Testis (tissue), 3 donors: Measurements from ENCODE around the gene DPP6. TPM values are rescaled to one million over a fixed set of nuclear protein-coding genes. Genes with fewer than 3 reads are reported as not detected.

ENCODE experiments used
- DNase-seq: peaks from one replicate; pipeline ENCODE4 v3.0.0-alpha.2; 2019
- H3K27ac ChIP-seq, 2 donors: fragments of 200-600 bp; sonication (generic); one replicate each; pipeline ENCODE4 v1.5.1; 2019
- H3K27me3 ChIP-seq: fragments of 200-600 bp; sonication (generic); one replicate; pipeline ENCODE4 v1.5.1; 2019
- H3K36me3 ChIP-seq: fragments of 200-600 bp; sonication (generic); one replicate; pipeline ENCODE4 v1.5.1; 2017; ENCODE audit warnings: low read depth; ENCODE audit errors: missing control alignments
- H3K4me1 ChIP-seq: fragments of 200-600 bp; sonication (generic); one replicate; pipeline ENCODE4 v1.5.1; 2019
- H3K4me3 ChIP-seq, 2 donors: fragments of 200-600 bp; sonication (generic); one replicate each; pipeline ENCODE4 v1.5.1; 2017 to 2019
- H3K9me3 ChIP-seq: fragments of 200-600 bp; sonication (generic); one replicate; pipeline ENCODE4 v1.5.1; 2017
- POLR2A ChIP-seq: fragments of 450-650 bp; IDR thresholded peaks from one replicate; pipeline ENCODE4 v1.6.1; 2017; ENCODE audit warnings: antibody characterized with exemption, mild to moderate bottlenecking, moderate library complexity
- WGBS, 2 donors: methylation state at CpG; one replicate each; pipeline ENCODE4 v1.1.5; 2018; 5-methylcytosine and 5-hydroxymethylcytosine counted together
- intact Hi-C: fragments of 100-400 bp; cut with DNase I; formaldehyde crosslinking; loops from one replicate; pipeline ENCODE4 v1.15.1; 2023; ENCODE audit warnings: low total_unique reads
- polyA plus RNA-seq: library from polyadenylated mRNA; stranded (reverse); fragments of 350-450 nt; fragmentation: Illumina TruSeq; extraction: RNeasy Lipid Tissue Mini Kit (QIAGEN cat#74804); gene quantifications from one replicate; pipeline ENCODE4 v1.2.3, GENCODE V29; 2014; ENCODE audit warnings: low read depth, low replicate concordance; ENCODE audit not compliant: insufficient read depth
- total RNA-seq, 2 donors: library from RNA; depleted of rRNA; stranded (reverse); fragments of >200 nt; gene quantifications; one replicate each; pipeline ENCODE4 v1.2.3, GENCODE V29; 2016
- TF ChIP-seq, protein P1 (sequence below), 3 experiments: fragments of 450-650 bp in 2 of 3; fragments of 200-600 bp in 1 of 3; sonication (generic) in 1 of 3; IDR thresholded peaks; one replicate each; pipeline ENCODE4 v1.5.1; 2016 to 2019; ENCODE audit warnings: antibody characterized with exemption in 3 of 3, mild to moderate bottlenecking in 2 of 3, moderate library complexity in 1 of 3

The DPP6 gene
- total and polyA plus RNA-seq, 3 donors from 2014 or later: 26.0 to 78.3 (median 52.8) TPM

DNA sequence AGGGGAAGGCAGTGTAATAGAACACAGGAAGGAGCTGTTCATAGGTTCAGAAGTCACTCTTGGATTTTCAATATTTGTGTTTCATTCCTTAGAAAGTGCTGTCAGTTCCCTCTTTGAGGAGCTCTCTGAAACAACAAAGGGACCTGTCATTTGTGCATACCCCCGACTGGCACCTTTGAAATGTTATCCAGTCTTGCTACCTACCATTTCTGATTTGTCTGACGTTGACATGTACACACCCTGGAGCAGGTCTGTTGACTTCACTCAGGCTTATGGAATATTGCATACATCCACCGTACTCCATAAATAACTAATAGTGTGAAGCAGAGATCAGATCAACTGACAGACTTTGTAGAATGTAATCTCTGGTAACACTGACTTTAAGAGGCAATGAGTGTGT, 189.8 kb downstream of the DPP6 start:
- H3K27me3 ChIP-seq: no peaks in the 10 kb centered on the region
- no peak for DNase-seq
- TF ChIP-seq POLR2A: no peak
- TF ChIP-seq, protein P1, sequence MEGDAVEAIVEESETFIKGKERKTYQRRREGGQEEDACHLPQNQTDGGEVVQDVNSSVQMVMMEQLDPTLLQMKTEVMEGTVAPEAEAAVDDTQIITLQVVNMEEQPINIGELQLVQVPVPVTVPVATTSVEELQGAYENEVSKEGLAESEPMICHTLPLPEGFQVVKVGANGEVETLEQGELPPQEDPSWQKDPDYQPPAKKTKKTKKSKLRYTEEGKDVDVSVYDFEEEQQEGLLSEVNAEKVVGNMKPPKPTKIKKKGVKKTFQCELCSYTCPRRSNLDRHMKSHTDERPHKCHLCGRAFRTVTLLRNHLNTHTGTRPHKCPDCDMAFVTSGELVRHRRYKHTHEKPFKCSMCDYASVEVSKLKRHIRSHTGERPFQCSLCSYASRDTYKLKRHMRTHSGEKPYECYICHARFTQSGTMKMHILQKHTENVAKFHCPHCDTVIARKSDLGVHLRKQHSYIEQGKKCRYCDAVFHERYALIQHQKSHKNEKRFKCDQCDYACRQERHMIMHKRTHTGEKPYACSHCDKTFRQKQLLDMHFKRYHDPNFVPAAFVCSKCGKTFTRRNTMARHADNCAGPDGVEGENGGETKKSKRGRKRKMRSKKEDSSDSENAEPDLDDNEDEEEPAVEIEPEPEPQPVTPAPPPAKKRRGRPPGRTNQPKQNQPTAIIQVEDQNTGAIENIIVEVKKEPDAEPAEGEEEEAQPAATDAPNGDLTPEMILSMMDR (IDR thresholded peaks at IDR 0.05): no peak
- no peak overlapping the region for H3K27ac ChIP-seq
- 78 to 80% methylated on average over 3 of the region's 3 CpGs for WGBS, 2 donors
- H3K4me3 ChIP-seq: no peak overlapping the region
- no peaks in the 10 kb centered on the region for H3K36me3 ChIP-seq
- intact Hi-C loops: no loop called here
- H3K9me3 ChIP-seq: no peaks in the 10 kb centered on the region
- H3K4me1 ChIP-seq: no peaks in the 10 kb centered on the region

DNA sequence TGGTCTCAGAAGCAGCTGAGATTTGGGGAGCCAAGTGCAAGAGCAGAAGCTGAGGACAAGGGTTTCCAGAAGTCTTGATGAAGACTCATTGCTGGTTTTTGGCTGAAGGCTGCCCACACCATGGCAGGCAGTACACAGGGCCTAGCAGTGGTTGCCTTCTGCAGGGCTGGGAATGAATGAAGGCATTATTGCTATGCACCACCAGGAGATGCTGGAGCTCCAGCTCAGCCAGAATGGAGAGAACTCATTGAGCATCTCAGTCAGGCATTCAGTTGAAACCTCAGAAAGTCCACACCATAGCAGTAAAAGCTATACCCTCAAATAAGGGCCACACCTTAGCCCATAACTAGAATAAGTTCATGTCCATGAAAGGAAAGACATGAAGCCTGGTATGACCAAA, 190.5 kb downstream of the DPP6 start:
- TF ChIP-seq, protein P1 (IDR thresholded peaks at IDR 0.05): no peak
- no peak for TF ChIP-seq POLR2A
- no peak overlapping the region for H3K4me3 ChIP-seq
- H3K27me3 ChIP-seq: no peaks in the 10 kb centered on the region
- H3K9me3 ChIP-seq: no peaks in the 10 kb centered on the region
- no peak for DNase-seq
- intact Hi-C loops: no loop called here
- no peak overlapping the region for H3K27ac ChIP-seq
- no peaks in the 10 kb centered on the region for H3K4me1 ChIP-seq
- no peaks in the 10 kb centered on the region for H3K36me3 ChIP-seq

DNA sequence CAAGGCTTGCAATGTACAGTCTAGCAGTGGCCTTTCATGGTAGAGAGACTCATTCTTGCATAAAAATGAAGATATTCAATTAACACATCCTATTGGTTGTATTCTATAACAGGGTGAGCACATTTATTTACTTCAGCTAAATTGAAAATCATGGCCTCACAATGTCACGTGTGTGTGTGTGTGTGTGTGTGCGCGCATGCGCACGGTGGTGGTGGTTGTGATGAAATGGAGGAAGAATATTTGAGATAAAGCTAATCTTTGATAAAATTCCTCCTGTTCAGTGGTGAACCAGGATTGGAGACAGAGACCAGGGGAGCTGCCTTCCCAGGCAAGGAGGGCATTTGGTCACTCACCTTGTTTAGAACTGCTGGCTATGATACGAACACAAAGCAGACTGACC, 199.8 kb downstream of the DPP6 start:
- H3K4me3 ChIP-seq: no peak overlapping the region
- no peak overlapping the region for H3K27ac ChIP-seq
- no peak for DNase-seq
- no peaks in the 10 kb centered on the region for H3K27me3 ChIP-seq
- no peaks in the 10 kb centered on the region for H3K9me3 ChIP-seq
- no peaks in the 10 kb centered on the region for H3K4me1 ChIP-seq
- TF ChIP-seq, protein P1 (IDR thresholded peaks at IDR 0.05): no peak
- TF ChIP-seq POLR2A: no peak
- intact Hi-C loops: no loop called here
- H3K36me3 ChIP-seq: no peaks in the 10 kb centered on the region
- WGBS, 2 donors: 89 to 93% methylated on average over 6 of the region's 6 CpGs

DNA sequence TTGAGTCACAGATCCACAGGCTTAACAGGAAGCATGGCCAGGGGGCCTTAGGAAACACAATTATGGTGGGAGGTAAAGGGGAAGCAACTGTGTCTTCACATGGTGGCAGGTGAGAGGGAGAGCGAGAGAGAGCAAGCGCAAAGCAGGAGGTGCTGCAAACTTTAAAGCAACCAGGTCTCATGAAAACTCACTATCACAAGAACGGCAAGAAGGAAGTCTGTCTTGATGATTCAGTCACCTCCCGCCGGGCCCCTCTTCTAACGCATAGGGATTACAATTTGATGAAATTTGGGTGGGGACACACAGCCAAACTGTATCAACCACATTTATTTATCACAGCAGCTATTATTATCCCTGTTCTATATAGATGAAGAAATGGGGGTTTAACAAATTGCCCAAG, 201.6 kb downstream of the DPP6 start:
- no peaks in the 10 kb centered on the region for H3K36me3 ChIP-seq
- no peak for DNase-seq
- no peaks in the 10 kb centered on the region for H3K4me1 ChIP-seq
- no peak overlapping the region for H3K27ac ChIP-seq
- TF ChIP-seq, protein P1 (IDR thresholded peaks at IDR 0.05): no peak
- no peak for TF ChIP-seq POLR2A
- no peaks in the 10 kb centered on the region for H3K27me3 ChIP-seq
- 71 to 87% methylated on average over 6 of the region's 6 CpGs for WGBS, 2 donors
- no peaks in the 10 kb centered on the region for H3K9me3 ChIP-seq
- H3K4me3 ChIP-seq: no peak overlapping the region
- intact Hi-C loops: no loop called here

DNA sequence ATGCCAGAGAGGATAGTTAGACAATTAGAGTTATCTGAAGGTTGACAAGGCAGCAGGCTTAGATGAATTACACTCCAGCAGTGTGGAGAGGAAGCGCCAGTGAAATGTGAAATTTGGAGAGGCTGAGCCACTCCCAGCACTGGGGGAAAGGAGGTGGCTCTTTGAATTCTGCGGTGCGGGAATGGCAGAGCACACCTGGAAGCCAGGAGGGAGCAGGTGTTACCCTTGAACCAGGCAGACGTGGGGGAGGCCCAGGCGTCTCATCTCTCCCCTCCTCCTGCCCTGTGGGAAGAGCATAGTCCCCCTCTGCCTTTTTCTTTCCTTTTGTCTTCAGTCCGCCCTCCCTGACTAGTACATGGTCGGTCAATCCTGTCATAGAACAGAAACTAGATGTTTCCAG, 203.1 kb downstream of the DPP6 start:
- H3K4me3 ChIP-seq: no peak overlapping the region
- DNase-seq: no peak
- H3K27ac ChIP-seq: no peak overlapping the region
- no peaks in the 10 kb centered on the region for H3K9me3 ChIP-seq
- no peaks in the 10 kb centered on the region for H3K4me1 ChIP-seq
- 34 to 47% methylated on average over 7 of the region's 7 CpGs for WGBS, 2 donors
- TF ChIP-seq POLR2A: no peak
- TF ChIP-seq, protein P1 (IDR thresholded peaks at IDR 0.05): no peak
- intact Hi-C loops: no loop called here
- no peaks in the 10 kb centered on the region for H3K27me3 ChIP-seq
- no peaks in the 10 kb centered on the region for H3K36me3 ChIP-seq
